ENCODE results near the gene PDK1. TPM values are rescaled to one million over a fixed set of nuclear protein-coding genes. Genes with fewer than 3 reads are reported as not detected.

Gene PDK1
- total RNA-seq, 1 experiment from 2014 or later: 74.7 TPM

- H3K9ac ChIP-seq (ENCODE audit: extremely low read depth, insufficient read length, low read length): no peak overlapping the region
- no CpG with 5 or more reads among the region's 1 CpG for WGBS (ENCODE audit: extremely low coverage, insufficient read length, low lambda C conversion rate)
- H3K79me1 ChIP-seq (ENCODE audit: insufficient read depth, low read depth, low read length, poor library complexity, severe bottlenecking): no peaks in the 10 kb centered on the region
- no peak overlapping the region for H2AFZ ChIP-seq (ENCODE audit: low read length)
- no peak for TF ChIP-seq CTCF (conservative IDR thresholded peaks at IDR 0.05)
- H3K36me3 Mint-ChIP-seq (ENCODE audit: insufficient read depth in 1 of 3, low read depth in 3 of 3): peaks cover 49 to 66% (median 50%) of the 10 kb centered on the region in 3 experiments
- no peaks in the 10 kb centered on the region for H3K79me2 ChIP-seq (ENCODE audit: insufficient read depth, low read length)
- no peak overlapping the region for H3K14ac ChIP-seq (ENCODE audit: insufficient read depth, low read length)
- peaks cover 56 to 64% of the 10 kb centered on the region in 2 experiments for H3K9me3 Mint-ChIP-seq
- no peaks in the 10 kb centered on the region for H4K20me1 ChIP-seq (ENCODE audit: control insufficient read depth, insufficient read depth, insufficient read length)
- H4K91ac ChIP-seq (ENCODE audit: insufficient read length, low read depth, low read length): no peak overlapping the region
- no peak overlapping the region for H3K4me2 ChIP-seq (ENCODE audit: insufficient read depth, insufficient read length, low read length)
- no peak overlapping the region for H3K4me3 Mint-ChIP-seq
- no peak overlapping the region for H3K27ac Mint-ChIP-seq
- H4K5ac ChIP-seq (ENCODE audit: insufficient read length, low read depth, low read length): no peak overlapping the region
- no peak overlapping the region for H2BK120ac ChIP-seq (ENCODE audit: low read depth, low read length, poor library complexity, severe bottlenecking)
- no peak overlapping the region for H3T11ph ChIP-seq (ENCODE audit: low read length)
- no peak overlapping the region for H3K56ac ChIP-seq (ENCODE audit: insufficient read length, low read depth, low read length)
- H3K27me3 Mint-ChIP-seq (ENCODE audit: low read depth): peaks cover 2% of the 10 kb centered on the region; the same call in 1 of the 2 replicates
- H3K4ac ChIP-seq (ENCODE audit: low read depth, low read length): no peak overlapping the region
- H3K23ac ChIP-seq (ENCODE audit: insufficient read length, low read depth, low read length): no peak overlapping the region
- no peak overlapping the region for H2BK5ac ChIP-seq (ENCODE audit: insufficient read length, low read length)
- no peaks in the 10 kb centered on the region for H3K4me1 ChIP-seq (ENCODE audit: insufficient read depth, low read length)
- no peak overlapping the region for H3K27ac ChIP-seq (ENCODE audit: insufficient read length, low read depth, low read length)
- H2AK5ac ChIP-seq (ENCODE audit: insufficient read length, low read length): no peak overlapping the region
- no peak for DNase-seq
- peaks cover 6 to 13% of the 10 kb centered on the region in 2 experiments for H3K4me1 Mint-ChIP-seq
- no peaks in the 10 kb centered on the region for H3K27me3 ChIP-seq (ENCODE audit: insufficient read depth, low read length)
- no peak overlapping the region for H3K18ac ChIP-seq (ENCODE audit: insufficient read length, low read depth, low read length)
- no peak overlapping the region for H2BK12ac ChIP-seq (ENCODE audit: insufficient read length, low read depth, low read length)
- H3K23me2 ChIP-seq (ENCODE audit: insufficient read length, low read depth, low read length, poor library complexity, severe bottlenecking): no peaks in the 10 kb centered on the region
- no peak overlapping the region for H2BK15ac ChIP-seq (ENCODE audit: low read depth, low read length)
- H4K8ac ChIP-seq (replicated peaks; ENCODE audit: insufficient read length, low read depth, low read length): no peak overlapping the region
- H2BK20ac ChIP-seq (ENCODE audit: low read depth, low read length, poor library complexity, severe bottlenecking): no peak overlapping the region
- H3K9me3 ChIP-seq (ENCODE audit: control insufficient read depth, low read depth, low read length): peaks cover 55% of the 10 kb centered on the region
Measured at GRCh38 chr2:172516299-172516698, 39.6 kb upstream of the PDK1 start.
